ENCODE results near the gene CNTFR.
A peak's percentile ranks its signal among the peaks of the same experiment; 100 is the strongest.
"Not testable (repeated sequence)": the region's sequence is repeated elsewhere in the genome, so short reads cannot be mapped to it uniquely, and the experiment has no call there.

The CNTFR gene

DNA sequence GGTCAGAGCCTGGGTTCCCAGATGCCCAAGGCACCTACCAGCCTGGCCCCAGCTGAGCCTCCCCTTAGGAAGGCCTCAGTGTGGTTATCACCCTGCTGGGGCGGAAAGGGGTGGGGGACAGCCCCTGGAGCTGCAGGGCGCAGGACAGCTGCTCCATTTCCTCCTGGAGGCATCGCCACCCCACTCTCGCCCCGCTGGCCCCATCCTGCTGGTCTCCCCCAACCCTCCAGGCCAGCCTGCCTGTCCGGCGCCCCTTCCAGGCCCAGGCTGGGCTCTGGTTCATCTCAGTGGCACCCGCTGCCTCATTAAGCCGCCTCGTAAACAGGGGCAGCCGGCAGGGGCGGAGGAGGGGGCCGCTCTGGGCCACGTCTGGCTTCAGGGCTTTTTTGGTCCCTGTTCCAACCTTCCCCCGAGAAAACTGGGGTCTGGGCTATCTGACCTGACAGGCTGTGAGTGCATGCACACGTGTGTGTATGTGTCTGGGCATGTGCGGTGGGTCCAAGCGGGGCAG, 36.0 kb downstream of the CNTFR start:
- DNase-seq, result peak in 1 of 5 donors; percentile 8

- DNase-seq, result peak in 1 of 5 donors; percentile 4
These were observed 36.5 kb downstream of the CNTFR start for GRCh38 chr9:34552986-34553385.

DNA sequence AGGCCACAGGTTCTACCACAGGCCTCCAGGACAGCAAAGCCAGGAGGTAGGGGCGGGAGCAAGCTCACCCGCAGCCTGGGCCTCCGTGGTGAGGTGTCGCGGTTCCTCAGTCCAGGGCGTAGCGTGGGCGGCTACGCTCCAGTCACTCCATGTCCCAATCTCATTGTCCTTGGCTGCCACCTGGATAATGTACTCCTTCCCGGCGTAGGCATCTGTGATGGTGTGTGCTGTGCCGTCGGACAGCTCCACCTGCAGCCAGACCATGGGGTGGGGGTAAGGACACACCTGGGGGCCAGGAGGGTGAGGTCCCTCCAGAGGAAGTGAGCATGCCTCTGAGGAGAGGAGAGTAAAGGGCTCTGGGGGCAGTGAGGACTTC, 36.9 kb downstream of the CNTFR start:
- DNase-seq, result peak in 1 of 5 donors; percentile 8

DNA sequence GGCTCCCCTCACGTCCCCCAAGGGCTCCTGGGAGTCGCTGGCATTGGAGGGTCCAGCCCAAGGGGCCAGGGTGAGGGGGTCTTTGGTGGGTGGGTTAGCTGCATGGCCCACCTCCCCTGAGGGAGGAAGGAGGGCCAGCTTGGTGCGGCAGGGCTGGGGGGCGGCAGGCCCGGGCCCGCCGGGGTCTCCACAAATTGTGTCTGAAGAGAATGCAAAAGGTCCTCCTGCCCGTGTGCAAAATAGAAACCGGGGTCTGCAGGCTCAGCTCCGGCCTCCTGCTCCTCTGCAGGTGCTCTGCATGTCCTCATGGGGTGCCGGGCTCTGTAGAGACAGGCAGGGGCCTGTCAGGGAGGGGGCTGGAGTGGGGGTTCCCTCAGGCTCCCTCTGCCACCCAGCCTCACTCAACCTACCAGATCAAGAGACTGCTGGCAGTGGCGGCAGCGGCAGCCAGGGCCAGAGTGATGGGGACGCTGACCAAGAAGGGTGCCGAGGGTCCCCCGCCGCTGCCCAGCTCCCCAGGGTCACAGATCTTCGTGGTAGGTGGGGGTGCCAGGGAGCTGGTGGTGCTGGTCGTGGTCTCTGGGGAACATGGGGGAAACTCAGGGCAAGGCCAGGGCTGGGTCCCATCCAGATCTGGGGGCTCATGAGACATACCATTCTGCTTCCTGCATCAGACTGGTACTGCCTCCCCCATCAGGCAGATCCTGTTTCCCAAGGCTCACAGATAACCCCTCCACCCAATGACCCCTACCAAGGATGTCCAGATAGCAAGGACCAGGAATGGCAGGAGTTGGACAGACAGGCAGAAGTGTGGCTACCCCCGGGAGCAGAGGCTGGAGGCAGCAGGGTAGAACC, 37.5 kb downstream of the CNTFR start:
- DNase-seq, result peak in 1 of 5 donors; percentile 9

DNA sequence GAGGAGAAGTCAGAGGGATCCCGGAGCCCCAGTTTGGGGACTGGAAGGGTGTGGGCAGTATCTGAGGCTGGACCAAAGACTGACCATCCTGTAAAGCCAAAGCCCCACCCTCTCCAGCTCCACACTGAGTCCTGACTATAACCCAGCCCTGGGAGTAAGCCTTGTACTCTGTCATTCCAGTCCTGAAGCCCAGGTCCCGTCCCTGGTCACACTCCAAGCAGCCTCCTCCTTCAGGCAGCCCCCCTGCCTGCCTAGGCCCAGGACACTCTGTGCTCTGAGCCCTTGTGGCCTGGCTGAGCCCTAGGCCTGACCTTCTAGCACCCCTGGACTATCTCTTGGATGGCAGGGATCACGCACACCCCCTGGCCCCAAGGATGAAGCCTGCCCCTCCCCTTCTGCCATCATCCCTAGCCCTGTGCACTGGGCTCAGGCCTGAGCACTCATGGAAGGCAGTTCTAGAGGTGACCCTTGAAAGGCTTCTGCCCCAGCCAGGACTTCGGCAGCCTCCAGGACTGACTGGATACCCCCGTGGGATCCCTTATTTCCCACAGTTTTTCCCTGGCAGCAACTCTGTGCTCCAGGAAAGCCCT, 38.7 kb downstream of the CNTFR start:
- no peak for DNase-seq

DNA sequence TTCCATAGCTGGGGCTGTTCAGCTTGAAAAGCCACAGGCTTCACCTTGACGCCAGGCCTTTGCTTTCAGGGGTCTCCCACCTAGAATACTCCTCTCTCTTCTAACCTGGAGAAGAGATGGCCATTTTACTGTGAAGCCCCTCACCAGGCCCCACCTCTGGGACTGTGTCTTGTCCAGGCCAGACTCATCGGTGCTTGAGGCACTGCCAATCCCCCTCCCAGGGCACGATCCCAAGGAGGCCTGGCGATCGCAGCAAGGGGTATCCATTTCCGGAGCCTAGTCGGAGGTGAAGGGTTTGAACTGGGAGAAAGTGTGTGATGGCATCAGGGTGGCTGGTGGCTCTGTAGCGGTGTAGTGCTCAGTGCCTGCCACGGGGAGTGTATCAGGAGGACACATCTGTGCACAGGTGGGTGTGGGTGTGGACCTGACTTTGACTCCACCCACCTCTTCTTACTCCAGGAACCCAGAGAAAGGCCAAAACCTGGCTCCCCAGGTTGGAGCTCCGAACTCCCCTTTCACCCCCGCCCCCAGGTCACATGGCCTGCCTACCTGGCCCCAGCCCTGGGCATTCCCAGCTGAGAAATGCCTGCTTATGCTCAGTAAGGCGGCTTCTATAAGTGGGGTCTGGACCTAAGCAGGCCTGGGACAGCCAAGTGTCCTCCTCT, 39.4 kb downstream of the CNTFR start:
- no peak for DNase-seq

GRCh38 chr9:34549407-34549732, 40.2 kb downstream of the CNTFR start:
- DNase-seq, result no peak

DNA sequence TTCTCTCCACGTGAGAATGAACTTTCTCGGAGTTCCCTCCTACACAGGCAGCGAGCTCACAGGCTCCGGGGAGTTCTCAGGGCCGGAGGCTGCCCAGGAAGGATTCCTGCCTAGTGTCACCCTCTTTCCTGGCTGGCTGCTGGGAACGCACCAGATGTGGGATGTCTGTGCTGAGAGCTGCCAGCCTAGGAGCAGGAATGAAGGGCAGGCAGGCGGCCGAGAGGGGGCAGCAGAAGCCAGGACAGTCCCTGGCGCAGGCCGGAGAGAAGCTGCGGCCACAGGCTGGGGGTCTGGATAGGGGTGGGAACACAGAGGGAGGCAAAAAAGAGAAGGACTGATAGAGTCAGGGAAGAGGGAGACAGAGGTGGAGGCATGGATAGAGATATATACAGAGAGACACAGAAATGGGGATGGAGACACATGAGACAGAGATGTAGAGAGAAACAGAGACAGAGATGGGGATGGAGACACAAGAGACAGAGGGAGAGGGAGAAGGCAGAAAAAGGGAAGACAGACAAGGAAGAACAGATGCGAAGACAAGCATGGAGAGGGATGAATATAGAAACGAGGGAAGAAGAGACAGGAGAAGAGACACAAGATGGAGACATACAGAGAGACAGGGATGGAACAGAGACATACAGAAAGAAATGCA, 41.4 kb downstream of the CNTFR start:
- no peak for DNase-seq

DNA sequence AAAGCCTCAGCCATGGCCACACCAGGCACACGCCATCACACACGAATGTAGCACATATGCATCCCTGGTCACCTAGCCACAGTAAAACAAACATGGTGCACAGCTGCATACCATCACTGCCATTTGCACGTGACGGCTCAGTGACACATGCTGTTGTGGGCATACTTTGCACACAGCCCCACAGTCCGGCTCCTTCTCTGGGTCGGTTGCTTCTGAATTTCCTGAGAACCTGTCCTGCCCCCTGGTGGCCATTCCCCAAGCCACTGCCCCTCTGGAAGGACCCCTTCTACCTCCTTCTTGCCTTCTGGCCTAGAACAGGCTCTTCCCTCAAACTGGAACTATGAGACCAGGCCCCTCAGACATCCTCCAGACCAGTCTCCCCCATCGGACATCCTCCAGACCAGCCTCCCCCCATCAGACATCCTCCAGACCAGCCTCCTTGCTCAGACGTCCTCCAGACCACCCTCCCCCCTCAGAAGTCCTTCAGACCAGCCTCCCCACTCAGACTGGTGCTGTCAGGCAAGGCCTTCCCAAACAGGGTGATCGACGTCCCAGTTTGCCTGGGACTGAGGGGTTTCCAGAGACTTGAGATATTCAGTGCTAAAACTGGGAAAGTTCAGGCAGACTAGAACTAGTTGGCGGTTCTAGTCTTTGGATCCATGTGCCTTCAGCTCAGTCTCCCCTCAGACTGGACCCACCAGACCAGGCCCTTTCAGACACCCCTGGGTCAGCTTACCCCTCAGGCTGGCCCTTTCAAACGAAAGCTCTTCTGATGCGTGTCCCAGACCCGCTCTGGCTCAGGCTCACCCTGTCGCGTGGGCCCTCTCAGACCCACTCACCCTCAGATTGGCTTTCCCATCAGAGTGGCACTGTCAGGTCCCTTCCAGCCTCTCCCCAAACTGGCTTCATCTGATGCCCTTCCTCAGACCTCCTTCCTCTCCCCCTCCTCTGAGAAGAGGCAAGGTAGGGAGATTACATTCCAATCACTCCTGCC, 42.4 kb downstream of the CNTFR start:
- peak in 2 of 5 donors; percentile 34 to 37 for DNase-seq

DNA sequence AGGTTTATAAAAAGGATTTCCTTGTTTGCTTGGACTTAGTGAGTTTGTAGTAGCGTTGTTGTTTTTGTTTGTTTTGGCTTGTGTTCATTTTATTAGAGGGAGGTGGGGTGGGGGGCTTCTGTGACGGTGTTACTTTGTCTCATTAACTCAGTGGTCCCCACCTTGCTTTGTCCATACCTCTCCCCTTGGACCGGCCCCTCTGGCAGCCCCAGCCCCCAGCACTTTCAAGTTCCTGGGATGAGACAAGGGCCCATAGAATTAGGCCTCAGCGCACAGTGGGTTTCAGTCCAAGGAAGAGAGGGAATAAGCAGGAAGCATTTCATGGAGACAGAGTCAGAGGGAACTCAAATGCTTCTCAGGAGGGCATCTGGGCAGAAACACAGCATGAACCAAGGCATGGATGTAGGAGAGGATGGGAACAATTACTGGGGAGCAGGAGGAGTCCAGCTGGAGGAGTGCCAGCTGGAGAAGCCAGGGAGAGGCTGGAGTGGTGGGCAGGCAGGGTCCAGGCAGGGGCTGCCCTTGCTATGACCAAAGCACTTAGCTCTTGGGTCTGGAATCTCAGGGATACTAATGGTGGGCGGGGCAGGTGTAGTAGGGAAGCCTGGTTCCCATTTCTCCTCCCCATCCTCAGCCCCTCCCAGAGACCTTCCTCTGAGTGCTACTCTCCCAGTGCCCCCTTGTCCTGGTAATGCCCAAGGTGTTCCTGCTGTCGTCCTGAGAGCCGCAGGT, 43.3 kb downstream of the CNTFR start:
- no peak for DNase-seq

DNA sequence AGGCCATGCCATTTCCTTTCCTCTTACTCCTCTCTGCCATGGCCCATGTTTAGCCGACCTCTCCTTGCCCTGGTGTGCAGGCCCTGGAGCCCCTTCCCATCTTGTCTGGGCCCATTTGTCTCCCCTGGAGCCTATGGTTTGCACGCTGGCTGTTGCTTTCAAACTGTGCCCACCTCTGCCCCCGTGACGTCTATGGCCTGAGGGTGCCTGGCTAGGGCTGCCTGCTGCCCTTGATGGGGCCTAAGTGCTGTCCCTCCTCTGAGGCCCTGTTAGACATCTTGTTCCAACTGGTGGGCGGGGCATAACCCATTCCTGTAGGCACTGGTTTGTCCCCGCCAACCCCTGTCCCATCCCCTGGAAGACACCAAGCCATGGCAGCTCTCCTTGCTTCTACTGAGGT, 44.0 kb downstream of the CNTFR start:
- DNase-seq, result no peak

GRCh38 chr9:34544035-34544434, 45.5 kb downstream of the CNTFR start:
- no peak for DNase-seq

- no peak for DNase-seq
These were observed 48.0 kb downstream of the CNTFR start for GRCh38 chr9:34541540-34541939.

DNA sequence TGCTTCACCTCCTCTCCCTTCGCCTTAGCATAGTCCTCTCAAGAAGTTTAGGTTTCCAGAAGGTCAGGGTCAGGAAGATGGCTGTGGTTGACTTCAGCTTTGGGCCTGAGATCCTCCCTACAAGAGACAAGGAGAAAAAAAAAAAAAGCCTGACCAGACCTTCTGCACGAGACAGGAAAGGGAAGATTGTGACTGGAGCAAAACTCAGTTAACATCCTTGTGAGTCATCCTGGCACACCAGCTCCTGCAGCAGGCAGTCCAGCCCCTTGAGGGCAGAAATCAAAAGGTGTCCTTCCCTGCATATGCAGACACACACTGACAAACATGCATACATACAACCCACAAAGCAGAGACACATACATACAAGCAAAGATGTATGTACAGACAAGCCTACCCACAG, 48.7 kb downstream of the CNTFR start:
- DNase-seq, result no peak

GRCh38 chr9:34536685-34537084, 52.8 kb downstream of the CNTFR start:
- DNase-seq, result no peak

DNA sequence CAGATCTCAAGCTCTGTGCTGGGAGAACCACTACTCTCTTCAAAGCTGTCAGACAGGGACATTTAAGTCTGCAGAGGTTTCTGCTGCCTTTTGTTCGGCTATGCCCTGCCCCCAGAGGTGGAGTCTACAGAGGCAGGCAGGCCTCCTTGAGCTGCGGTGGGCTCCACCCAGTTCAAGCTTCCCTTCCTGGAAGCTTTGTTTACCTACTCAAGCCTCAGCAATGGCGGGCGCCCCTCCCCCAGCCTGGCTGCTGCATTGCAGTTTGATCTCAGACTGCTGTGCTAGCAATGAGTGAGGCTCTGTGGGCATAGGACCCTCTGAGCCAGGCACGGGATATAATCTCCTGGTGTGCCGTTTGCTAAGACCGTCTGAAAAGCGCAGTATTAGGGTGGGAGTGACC, 57.5 kb downstream of the CNTFR start:
- DNase-seq, result not testable (repeated sequence)

DNA sequence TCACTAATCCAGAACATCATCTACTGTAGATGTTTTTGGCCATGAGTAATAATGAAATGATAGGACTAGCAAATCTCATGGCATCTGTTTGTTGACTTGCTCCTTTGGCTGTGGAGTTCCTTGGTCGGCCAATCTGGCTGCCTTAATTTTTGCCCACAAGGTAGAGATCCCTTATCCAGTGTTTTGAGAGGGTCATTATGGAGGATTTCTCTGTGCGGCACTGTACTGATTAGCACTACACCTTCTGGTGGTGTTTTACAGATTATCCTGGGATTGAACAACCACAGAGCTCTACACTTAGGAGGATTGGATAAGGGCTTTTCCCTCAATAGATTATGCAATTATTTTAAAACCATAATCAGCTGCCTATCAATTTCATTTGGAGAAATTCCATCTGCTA, 63.5 kb downstream of the CNTFR start:
- DNase-seq, result no peak

- no peak for DNase-seq
These were observed 65.2 kb downstream of the CNTFR start for GRCh38 chr9:34524349-34524748.

GRCh38 chr9:34522971-34523797, 66.3 kb downstream of the CNTFR start, which contains the start of gene ENHO:
Gene ENHO (minus strand): TSS chr9:34522990. CDS start chr9:34521695, 1,295 bp downstream.
- peak; percentile 76 to 90 (median 82) for DNase-seq

Data from T-helper 1 cell (primary cell).